ENCODE results near the gene PPAT. TPM values are rescaled to one million over a fixed set of nuclear protein-coding genes. Genes with fewer than 3 reads are reported as not detected.
A peak's percentile ranks its signal among the peaks of the same experiment; 100 is the strongest.

The PPAT gene
- total RNA-seq, 4 donors from 2014 or later: 0.75 to 12.1 (median 4.5) TPM

GRCh38 chr4:56387023-56388001 lies 48.1 kb downstream of the PPAT start, which contains the start of gene AASDH:
Gene AASDH, minus strand, starts transcription at chr4:56387491. Its CDS starts 3,192 bp downstream, at chr4:56384299.
- 0% methylated on average over 13 to 57 of the region's 57 CpGs for WGBS, 2 donors (ENCODE audit: low coverage in 1 of 2)
- intact Hi-C loops (cut with DNase I; ENCODE audit: low total_unique reads) (no loop called here), in situ Hi-C loops (cut with MboI; ENCODE audit: low pct_ligation_motif_present in 1 of 4, low pct_unique_long_range_greater_than_20kb in 1 of 4, low sequenced_read_pairs in 3 of 4) (no loop called here)

GRCh38 chr4:56386091-56386490 lies 49.3 kb downstream of the PPAT start:
- Histone ChIP-seq H3K27me3 (no peaks in the 10 kb centered on the region), H3K9me3 (no peaks in the 10 kb centered on the region), H3K4me1 (peaks cover 9 to 24% (median 18%) of the 10 kb centered on the region in 4 donors), H3K4me3 (peak overlapping the region in 3 of 4 donors; percentile 59 to 74 (median 68)), H3K27ac (peak overlapping the region in 3 of 4 donors; percentile 91 to 99 (median 96)), H3K36me3 (no peaks in the 10 kb centered on the region)
- in situ Hi-C loops (cut with MboI; ENCODE audit: low pct_ligation_motif_present in 1 of 4, low pct_unique_long_range_greater_than_20kb in 1 of 4, low sequenced_read_pairs in 3 of 4): no loop called here
- TF ChIP-seq POLR2AphosphoS5 (IDR thresholded peaks at IDR 0.05): no peak
- no peak for TF ChIP-seq CTCF (IDR thresholded peaks at IDR 0.05)
- no peak for TF ChIP-seq EP300 (IDR thresholded peaks at IDR 0.05; ENCODE audit: low read depth)
- TF ChIP-seq POLR2A (IDR thresholded peaks at IDR 0.05): no peak
- 94 to 100% methylated on average over 4 of the region's 4 CpGs for WGBS, 2 donors (ENCODE audit: low coverage in 1 of 2)
- DNase-seq: no peak
- intact Hi-C loops (cut with DNase I; ENCODE audit: low total_unique reads): no loop called here

More at GRCh38 chr4:56387023-56388001, 48.1 kb downstream of the PPAT start, which contains the start of gene AASDH:
- Histone ChIP-seq H3K27ac (peak within 1 kb of the TSS; percentile 91 to 99 (median 96)), H3K36me3 (no peaks in the 10 kb centered on the region), H3K9me3 (no peaks in the 10 kb centered on the region), H3K4me1 (peaks cover 9 to 24% (median 18%) of the 10 kb centered on the region in 4 donors), H3K27me3 (no peaks in the 10 kb centered on the region), H3K4me3 (peak within 1 kb of the TSS; percentile 45 to 74 (median 64))
- peak in 1 of 5 experiments; percentile 17 for TF ChIP-seq CTCF (IDR thresholded peaks at IDR 0.05)
- peak; percentile 86 for TF ChIP-seq POLR2A (IDR thresholded peaks at IDR 0.05)
- no peak for TF ChIP-seq EP300 (IDR thresholded peaks at IDR 0.05; ENCODE audit: low read depth)
- peak; percentile 77 to 94 (median 91) for TF ChIP-seq POLR2AphosphoS5 (IDR thresholded peaks at IDR 0.05)
- peak; percentile 96 for DNase-seq

GRCh38 chr4:56375458-56375857 lies 60.0 kb downstream of the PPAT start:
- intact Hi-C loops (cut with DNase I; ENCODE audit: low total_unique reads): no loop called here
- Histone ChIP-seq H3K27me3 (no peaks in the 10 kb centered on the region), H3K4me1 (no peaks in the 10 kb centered on the region), H3K9me3 (no peaks in the 10 kb centered on the region), H3K4me3 (no peak overlapping the region), H3K36me3 (peaks cover 0 to 3% (median 0%) of the 10 kb centered on the region in 4 donors), H3K27ac (no peak overlapping the region)
- in situ Hi-C loops (cut with MboI; ENCODE audit: low pct_ligation_motif_present in 1 of 4, low pct_unique_long_range_greater_than_20kb in 1 of 4, low sequenced_read_pairs in 3 of 4): no loop called here
- no peak for TF ChIP-seq CTCF (IDR thresholded peaks at IDR 0.05)
- no peak for TF ChIP-seq POLR2A (IDR thresholded peaks at IDR 0.05)
- TF ChIP-seq EP300 (IDR thresholded peaks at IDR 0.05; ENCODE audit: low read depth): no peak
- TF ChIP-seq POLR2AphosphoS5 (IDR thresholded peaks at IDR 0.05): no peak
- no peak for DNase-seq
- 86 to 93% methylated on average over 2 of the region's 2 CpGs for WGBS, 2 donors (ENCODE audit: low coverage in 1 of 2)

GRCh38 chr4:56374956-56375355 lies 60.5 kb downstream of the PPAT start:
- Histone ChIP-seq H3K4me1 (no peaks in the 10 kb centered on the region), H3K4me3 (no peak overlapping the region), H3K36me3 (peaks cover 0 to 8% (median 2%) of the 10 kb centered on the region in 4 donors), H3K27me3 (no peaks in the 10 kb centered on the region), H3K27ac (no peak overlapping the region), H3K9me3 (no peaks in the 10 kb centered on the region)
- DNase-seq: no peak
- intact Hi-C loops (cut with DNase I; ENCODE audit: low total_unique reads) (no loop called here), in situ Hi-C loops (cut with MboI; ENCODE audit: low pct_ligation_motif_present in 1 of 4, low pct_unique_long_range_greater_than_20kb in 1 of 4, low sequenced_read_pairs in 3 of 4) (no loop called here)
- WGBS, 2 donors (ENCODE audit: low coverage in 1 of 2): 86 to 97% methylated on average over 1 of the region's 1 CpG
- TF ChIP-seq POLR2AphosphoS5 (IDR thresholded peaks at IDR 0.05): no peak
- no peak for TF ChIP-seq POLR2A (IDR thresholded peaks at IDR 0.05)
- no peak for TF ChIP-seq CTCF (IDR thresholded peaks at IDR 0.05)
- no peak for TF ChIP-seq EP300 (IDR thresholded peaks at IDR 0.05; ENCODE audit: low read depth)
